Cerebellar cortex (tissue), 1 donor: ENCODE measurements around the gene DDIT4L.
"Not testable (repeated sequence)": the region's sequence is repeated elsewhere in the genome, so short reads cannot be mapped to it uniquely, and the experiment has no call there.

Experiments
- DNase-seq: peaks from one replicate; pipeline ENCODE4 v3.0.0-alpha.2; 2015; ENCODE audit warnings: low spot score

Gene DDIT4L

GRCh38 chr4:100166297-100167039 lies 23.8 kb downstream of the DDIT4L start:
- no peak for DNase-seq

GRCh38 chr4:100165809-100166208 lies 24.5 kb downstream of the DDIT4L start:
- no peak for DNase-seq

GRCh38 chr4:100164808-100165760 lies 25.2 kb downstream of the DDIT4L start:
- DNase-seq: no peak

- no peak for DNase-seq
Measured at GRCh38 chr4:100162027-100162685, 28.1 kb downstream of the DDIT4L start.

GRCh38 chr4:100149190-100149589 lies 41.1 kb downstream of the DDIT4L start:
- no peak for DNase-seq

- DNase-seq: no peak
Measured at GRCh38 chr4:100147684-100148083, 42.6 kb downstream of the DDIT4L start.

GRCh38 chr4:100147198-100147597 lies 43.1 kb downstream of the DDIT4L start:
- DNase-seq: no peak

- DNase-seq: peak; percentile 25
Measured at GRCh38 chr4:100146756-100147155, 43.5 kb downstream of the DDIT4L start.

- DNase-seq: not testable (repeated sequence)
Measured at GRCh38 chr4:100137320-100137719, 52.9 kb downstream of the DDIT4L start.
